ENCODE results near the gene CES4A.
A peak's percentile ranks its signal among the peaks of the same experiment; 100 is the strongest.

CES4A gene

DNA sequence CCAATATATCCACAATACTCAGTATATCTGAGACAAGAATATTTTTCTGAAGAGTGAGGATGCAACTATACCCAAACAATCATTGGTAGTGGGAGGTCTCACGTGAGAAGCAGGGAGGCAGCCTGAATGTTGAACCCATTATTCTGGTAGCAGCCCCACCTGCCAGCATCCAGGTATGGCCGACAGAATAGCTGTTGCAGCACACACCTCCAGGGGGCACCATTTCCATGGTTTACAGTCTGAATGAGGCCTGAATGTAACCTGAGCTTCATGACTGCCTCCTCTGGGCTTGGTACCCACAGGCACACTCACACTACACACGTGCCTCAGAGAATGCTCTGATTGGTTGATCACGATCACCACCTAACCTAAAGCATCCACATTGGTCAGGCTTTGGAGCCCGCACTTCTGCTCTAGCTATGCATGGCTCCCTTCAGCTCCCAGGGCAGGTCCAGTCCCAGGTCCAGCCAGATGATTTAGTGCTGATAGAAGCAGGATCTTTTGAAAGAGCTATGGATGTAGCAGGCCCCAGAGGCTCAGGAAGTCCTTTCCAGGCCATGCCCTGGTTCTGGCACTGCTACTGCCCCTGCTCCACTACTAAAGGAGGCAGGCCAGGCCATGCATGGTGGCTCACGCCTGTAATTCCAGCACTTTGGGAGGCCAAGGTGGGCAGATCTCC, 29.6 kb downstream of the CES4A start:
- peak; percentile 62 to 72 for DNase-seq (ENCODE audit: low read depth in 1 of 2, low spot score in 1 of 2)

DNA sequence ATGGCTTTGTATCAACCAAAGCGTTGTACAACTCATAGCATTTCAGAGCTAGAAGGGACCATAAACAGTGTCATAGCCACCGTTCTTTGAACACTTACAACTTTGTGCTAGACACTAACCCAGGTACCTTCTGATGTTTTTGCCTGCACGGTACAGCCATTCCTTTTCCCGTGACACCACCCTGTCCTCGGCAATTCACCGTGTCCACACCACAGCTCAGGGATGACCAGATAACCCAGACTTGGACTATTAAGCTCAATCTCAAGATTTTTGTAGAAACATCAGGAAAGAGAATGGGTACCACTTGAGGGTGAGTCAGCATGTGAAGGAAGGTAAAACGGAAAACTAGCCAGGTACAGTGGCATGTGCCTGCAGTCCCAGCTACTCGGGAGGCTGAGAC, 30.8 kb downstream of the CES4A start:
- DNase-seq (ENCODE audit: low read depth in 1 of 2, low spot score in 1 of 2): no peak

DNA sequence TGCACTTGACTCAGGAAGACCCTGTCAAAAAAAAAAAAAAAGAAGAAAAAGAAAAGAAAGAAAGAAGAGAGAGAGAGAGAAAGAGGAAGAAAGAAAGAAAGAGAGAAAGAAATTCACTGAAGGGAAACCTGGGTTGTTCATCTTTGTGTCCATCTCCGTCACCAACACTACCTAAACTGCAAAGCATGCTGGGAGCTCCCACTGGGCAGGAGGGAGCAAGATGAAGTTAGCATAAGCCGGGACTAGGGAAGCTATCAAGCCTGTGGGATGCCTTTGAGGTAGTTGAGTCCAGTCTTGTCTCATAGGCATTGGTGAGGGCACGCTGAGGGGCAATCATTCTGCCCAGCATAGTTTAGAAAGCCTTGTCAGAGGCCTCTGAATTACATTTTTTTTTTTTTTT, 32.9 kb downstream of the CES4A start:
- no peak for DNase-seq (ENCODE audit: low read depth in 1 of 2, low spot score in 1 of 2)

DNA sequence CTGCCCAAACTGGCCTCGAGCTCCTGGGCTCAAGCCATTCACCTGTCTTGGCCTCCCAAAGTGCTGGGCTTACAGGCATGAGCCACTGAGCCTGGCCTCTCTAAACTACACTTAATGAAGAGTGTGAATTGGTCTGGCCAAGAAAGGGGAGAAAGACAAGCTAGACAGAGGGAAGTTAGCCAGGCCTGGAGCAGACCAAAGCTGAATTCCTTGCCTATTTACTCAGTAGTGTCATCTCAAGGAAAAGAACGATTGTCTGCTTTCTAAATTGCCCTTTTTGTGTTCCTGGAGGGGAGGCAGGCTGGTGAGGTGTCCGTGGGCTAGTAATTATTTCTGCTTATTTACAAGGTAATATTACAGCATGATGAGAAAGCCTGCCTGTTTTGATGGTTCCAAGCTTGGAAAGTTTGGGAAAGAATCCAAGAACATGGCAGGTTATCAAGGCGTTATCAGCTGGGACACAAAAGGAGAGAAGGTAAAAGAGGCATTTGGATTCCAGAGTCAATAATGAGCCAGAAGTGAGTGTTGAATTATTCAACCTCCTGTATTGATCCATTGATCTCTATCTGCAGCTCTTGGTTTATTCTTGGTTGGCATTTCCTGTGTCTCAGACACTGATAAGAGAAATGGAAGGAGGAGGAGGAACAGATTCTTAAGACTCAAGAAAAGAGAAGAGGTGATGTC, 34.3 kb downstream of the CES4A start:
- no peak for DNase-seq (ENCODE audit: low read depth in 1 of 2, low spot score in 1 of 2)

DNA sequence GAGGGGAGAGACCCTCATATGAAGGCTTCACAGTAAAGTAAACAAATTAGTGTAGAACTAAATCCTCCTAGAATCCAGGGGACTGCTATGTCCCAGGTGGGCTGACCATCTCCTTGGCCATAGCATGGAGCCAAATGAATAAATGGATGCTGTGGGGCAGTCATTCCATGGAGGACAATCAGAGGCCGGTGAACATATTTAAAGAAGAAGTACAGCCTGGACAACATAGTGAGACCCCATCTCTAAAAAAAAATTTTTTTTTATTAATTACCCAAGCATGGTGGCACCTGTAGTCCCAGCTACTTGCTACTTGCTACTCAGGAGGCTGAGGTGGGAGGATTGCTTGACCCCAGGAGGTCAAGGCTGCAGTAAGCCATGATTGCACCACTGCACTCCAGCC, 35.3 kb downstream of the CES4A start:
- no peak for DNase-seq (ENCODE audit: low read depth in 1 of 2, low spot score in 1 of 2)

DNA sequence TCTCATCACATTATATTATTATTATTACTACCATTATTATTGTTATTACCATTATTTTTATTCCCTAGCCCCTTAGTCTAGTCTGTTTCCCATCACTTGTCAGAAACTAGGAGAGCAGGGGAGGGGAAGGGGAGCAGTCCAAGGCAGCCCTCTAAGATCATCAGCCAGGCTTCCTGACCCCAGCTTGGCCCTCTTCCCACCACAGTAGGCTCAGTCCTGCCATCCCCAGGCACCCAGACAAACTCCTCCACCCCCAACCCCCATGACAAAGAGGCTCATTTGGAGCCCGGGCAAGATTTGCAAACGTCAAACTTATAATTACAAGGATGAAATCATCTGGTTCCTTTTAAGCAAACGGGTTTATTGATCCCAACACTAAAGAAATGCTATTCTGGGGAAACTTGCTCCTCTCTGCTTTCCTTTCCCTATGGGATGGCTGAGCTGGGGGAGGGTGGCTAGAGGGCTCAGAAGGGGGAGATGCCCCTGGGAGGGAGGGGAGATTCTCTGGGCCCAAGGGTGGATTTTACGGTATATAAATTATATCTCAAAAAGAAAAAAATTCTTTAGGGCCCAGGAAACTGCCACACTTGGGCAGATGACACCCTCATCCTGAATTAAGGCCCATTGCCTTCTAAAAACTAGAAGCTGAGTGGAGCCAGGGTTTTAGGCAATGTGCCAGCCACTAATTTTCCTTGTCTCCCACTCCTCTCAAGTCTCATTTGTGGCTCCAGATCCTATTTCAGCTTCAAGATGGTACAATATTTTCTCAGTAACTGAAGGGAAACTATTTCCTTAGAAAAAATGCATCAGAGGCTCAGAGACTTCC, 36.2 kb downstream of the CES4A start:
- no peak for DNase-seq (ENCODE audit: low read depth in 1 of 2, low spot score in 1 of 2)

DNA sequence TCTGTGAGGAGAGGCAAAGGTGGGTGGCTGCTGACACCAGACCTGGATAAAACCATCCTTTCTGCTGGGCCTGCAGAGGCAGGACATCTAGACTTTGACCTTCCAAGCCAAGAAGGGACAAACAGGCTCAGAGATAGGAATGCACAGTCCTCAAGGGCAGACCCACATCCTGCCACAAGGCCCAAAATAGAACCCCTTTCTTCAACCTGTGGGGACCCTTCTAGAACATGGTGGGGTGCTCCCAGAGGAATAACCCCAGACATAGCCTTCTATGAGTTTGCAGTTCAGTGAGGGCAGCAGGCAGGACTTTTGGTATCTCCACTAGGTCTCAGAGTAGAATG, 36.8 kb downstream of the CES4A start:
- no peak for DNase-seq (ENCODE audit: low read depth in 1 of 2, low spot score in 1 of 2)

DNA sequence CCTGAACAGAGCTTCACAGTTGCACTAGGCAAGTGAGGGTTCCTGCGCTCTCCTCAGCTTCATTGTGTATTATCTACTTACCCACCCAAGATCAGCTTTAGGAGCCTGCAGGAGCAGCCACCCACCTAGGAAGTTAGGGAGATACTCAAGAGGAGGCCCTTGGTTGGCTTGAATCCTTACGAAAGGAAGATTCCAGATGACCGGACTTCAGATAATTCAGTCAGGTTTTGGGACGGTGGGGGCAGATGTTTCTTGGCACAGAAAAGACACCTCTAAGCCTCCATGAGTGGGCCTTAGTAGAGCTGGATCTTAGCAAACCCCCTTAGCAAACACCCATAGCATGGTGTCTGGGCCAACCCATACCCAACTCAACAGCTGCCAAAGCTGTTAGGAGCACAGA, 38.2 kb downstream of the CES4A start:
- DNase-seq (ENCODE audit: low read depth in 1 of 2, low spot score in 1 of 2): no peak

DNA sequence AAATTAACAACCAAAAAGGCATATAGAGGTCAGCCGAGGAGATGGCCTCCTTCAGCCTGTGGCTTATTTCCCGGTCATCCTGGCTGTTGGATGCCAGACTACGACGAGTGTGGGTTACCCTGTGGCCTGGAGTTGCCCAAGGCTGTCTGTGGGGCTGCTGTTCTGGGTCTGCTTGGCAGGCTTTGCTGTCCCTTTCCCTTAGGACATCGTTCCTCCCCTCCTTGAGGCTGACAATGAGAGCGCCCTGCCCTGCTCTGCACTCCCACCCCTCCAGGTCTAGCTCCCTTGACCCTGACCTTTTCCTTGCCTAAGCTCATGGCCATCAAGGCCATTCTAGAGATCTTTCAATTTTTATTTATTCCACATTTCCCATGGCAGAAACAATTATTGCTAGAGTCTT, 38.7 kb downstream of the CES4A start:
- no peak for DNase-seq (ENCODE audit: low read depth in 1 of 2, low spot score in 1 of 2)

DNA sequence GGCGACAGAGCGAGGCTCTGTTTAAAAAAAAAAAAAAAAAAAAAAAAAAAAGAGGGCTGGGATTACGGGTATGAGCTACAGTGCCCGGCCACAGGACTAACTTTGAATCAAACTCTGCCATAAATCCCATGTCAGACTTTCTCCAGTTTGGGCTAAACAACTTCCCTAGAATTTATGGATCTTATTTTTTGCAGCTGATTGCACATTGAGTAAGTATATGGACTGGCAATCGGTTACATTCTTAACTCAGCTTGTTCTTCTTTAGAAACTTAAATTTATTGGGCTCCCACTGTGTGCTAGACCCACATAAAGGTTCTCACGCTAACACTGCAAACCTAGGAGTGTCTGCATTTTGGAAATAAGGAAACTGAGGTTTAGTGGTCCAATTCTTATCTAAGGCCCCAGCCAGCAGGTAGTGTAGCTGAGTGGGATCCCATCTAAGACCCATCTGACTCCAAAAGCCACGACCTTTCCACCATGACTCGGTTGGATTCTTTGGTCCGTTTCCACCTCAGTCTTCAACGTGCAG, 39.8 kb downstream of the CES4A start:
- DNase-seq (ENCODE audit: low read depth in 1 of 2, low spot score in 1 of 2): no peak

DNA sequence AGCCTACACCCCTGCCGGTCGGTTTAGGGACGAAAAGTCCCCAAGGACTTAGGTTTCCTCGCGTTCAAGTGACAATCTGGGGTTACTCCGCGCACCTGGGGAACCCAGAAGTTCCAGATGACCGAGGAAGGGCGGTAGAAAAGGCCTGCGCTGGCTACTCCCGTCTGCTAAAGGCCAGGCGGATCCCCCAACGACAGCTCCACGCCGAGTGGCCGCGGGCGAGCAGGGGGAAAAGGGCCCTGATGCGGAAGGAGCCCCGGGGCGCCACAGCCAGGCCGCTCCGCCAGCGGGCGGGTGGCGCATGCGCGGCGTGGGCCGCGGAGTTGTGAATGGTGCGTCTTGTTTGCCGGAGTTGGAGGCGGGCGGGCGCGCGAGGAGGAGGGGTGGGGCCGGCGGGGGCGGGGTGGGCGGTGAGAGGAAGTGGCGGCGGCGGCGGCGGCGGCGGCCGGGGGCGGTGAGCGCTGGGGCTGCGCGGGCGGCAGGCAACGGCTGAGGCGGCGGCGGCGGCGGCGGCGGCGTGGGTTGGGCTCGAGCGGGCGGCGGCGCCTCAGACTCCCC, 40.4 kb downstream of the CES4A start, which contains the start of gene CBFB:
CBFB (plus strand) TSS at position 454 of the 558 bp plus-strand sequence. CDS start 259 bp downstream, outside the sequence.
- DNase-seq (ENCODE audit: low read depth in 1 of 2, low spot score in 1 of 2): peak; percentile 89 to 92

DNA sequence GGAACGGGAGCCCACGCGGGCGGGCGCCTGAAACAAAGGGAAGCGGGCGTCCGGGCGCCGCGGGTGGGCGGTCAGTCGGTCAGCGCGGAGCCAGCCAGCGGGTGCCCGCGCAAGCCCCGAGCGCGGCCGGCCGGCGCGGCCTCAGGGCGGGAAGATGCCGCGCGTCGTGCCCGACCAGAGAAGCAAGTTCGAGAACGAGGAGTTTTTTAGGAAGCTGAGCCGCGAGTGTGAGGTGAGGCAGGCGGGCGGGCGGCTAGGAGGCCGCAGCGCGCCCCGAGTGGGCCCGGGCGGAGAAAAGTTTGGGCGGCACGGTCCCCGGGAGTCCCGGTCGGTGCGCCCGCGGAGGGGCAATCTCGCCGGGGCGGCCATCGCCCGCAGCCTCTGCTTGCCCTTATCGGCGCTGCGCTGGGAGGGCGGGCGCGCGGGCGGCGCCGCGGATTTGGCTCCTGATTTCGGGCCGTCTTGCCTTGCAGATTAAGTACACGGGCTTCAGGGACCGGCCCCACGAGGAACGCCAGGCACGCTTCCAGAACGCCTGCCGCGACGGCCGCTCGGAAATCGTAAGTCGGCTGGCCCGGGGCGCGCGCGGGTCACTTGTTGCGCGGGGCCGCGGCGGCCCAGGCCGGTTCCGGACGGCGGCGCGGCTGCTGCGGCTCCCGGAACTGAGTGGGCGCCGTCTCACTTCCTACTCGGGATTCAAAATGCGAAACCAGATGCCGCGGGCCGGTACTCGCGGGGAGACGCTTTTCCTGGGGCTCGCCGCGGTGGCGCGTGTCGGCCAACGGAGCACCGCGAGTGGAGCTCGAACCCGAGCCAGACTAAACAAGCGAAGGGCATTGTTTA, 41.1 kb downstream of the CES4A start:
- DNase-seq (ENCODE audit: low read depth in 1 of 2, low spot score in 1 of 2): peak; percentile 26 to 41

DNA sequence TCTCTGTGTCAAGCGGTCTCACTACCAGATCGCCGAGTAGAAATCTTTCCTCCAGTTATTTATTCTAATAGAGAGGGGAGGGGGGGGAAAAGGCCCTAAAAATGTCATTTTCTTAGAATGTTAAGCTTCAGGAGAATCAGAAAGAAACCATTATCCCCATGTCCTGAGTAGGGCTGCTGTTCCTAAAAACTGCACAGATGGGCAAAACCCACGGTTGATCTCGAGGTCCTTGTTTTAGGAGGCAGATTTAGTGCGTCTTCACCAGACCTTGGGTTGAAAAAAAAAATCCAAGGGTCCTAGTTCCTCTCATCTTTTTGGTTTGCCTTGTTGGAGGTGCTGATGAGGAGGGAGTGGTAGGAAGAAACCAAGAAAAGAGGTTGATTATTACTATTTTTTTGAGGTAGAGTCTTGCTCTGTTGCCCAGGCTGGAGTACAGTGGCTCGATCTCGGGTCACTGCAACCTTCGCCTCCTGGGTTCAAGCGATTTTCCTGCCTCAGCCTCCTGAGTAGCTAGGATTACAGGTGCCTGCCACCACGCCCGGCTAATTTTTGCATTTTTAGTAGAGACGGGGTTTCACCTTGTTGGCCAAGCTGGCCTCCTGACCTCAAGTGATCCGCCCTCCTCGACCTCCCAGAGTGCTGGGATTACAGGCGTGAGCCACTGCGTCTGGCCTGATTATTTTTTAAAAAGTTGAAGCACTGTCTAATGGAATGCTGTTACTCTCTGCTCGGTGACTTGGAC, 42.0 kb downstream of the CES4A start:
- DNase-seq (ENCODE audit: low read depth in 1 of 2, low spot score in 1 of 2): no peak

DNA sequence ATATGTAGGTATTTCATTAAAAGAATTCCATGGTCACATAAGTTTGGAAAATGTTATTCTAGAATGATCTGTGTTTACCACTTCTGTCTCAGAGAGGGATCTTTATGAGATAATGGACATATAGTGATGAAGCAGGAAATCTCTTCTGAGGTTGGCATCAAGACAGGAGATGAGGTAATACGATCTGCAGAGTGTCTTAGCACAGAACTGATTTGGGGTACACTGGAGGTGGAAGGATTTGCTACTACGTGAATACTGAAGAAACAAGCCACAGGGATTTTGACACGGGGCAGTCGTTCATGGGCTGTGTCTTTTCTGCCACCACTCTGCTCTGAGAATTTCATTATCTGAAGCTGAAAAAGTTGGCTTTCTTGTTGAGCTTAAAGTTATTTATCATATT, 46.1 kb downstream of the CES4A start:
- no peak for DNase-seq (ENCODE audit: low read depth in 1 of 2, low spot score in 1 of 2)

DNA sequence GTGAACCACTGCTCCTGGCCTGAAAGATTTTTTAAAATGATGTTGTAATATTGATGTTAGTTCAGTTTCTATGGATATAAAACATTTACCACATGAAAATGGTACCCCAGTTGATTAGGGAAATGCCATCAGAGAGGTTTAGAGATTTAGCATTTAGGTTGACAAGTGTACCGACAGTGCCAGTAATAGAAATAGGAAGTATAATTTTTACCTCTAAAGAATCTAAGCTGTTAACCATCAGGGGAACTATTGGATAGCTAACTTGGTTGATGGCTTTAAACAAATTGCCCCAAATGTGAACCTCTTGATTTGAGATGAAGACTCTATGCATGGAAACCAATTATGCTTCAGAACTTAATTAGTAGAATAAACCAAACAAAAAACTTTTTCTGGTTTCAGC, 47.0 kb downstream of the CES4A start:
- no peak for DNase-seq (ENCODE audit: low read depth in 1 of 2, low spot score in 1 of 2)

DNA sequence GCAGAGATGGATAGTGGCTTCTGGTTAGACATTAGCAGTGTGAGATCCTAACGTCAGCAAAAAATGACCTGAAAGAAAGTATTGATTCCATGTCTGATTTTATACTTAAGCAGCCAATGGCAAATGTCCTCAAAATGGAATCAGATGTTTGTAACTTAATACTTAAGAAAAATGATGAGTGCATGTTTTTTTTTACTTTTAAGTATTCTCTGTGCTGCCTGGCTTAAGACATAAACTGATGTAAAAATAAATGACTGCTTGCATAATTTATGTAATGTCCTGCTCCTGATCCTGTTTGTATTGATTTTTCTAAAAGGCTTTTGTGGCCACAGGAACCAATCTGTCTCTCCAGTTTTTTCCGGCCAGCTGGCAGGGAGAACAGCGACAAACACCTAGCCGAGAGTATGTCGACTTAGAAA, 47.9 kb downstream of the CES4A start:
- no peak for DNase-seq (ENCODE audit: low read depth in 1 of 2, low spot score in 1 of 2)

DNA sequence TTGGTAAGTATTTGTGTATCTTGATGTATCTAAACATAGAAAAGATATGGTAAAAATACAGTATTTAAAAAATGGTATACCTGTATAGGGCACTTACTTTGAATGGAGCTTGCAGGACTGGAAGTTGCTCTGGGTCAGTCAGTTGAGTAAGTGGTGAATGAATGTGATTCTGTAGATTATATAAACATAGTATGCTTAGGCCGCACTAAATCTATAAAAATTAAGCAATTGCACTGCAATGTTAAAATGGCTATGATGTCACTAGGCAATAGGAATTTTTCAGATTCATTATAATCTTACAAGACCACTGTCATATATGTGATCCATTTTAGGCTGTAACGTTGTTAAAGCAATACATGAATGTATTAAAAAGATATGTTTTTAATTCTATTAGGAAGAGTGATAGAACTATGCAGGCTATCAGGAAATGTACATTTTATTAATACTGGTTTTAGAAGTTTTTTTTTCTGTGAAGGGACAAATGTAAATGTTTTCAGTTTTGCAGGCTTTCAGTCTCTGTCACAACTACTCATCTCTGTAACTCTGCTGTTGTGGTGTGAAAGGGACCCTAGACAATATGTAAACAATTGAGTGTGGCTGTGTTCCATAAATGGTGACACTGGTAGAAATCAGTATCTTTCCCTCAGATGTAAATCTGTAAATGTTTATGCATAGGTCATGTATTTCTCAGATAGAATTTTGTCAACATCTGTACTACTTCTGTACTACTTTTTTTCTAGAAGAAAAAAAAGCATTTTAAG, 51.1 kb downstream of the CES4A start:
- DNase-seq (ENCODE audit: low read depth in 1 of 2, low spot score in 1 of 2): no peak

DNA sequence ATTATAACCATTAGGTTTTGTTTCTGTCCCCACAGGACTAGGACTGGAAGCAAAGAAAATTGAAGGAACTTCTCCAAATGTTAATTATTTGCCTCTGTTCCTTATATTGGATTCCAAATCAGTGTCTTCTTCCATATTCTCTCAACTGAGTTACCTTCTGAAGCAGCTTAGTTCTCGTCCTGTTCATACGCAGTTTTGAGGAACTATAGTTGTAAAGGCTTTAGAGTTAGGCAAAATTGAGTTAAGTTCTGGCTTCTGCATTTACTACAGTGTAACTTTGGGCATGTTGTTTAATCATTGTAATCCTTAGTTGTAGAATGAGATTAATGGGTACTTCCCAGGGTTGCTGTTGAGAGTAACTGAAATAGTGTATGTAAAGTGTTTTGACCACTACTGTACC, 51.8 kb downstream of the CES4A start:
- DNase-seq (ENCODE audit: low read depth in 1 of 2, low spot score in 1 of 2): no peak

DNA sequence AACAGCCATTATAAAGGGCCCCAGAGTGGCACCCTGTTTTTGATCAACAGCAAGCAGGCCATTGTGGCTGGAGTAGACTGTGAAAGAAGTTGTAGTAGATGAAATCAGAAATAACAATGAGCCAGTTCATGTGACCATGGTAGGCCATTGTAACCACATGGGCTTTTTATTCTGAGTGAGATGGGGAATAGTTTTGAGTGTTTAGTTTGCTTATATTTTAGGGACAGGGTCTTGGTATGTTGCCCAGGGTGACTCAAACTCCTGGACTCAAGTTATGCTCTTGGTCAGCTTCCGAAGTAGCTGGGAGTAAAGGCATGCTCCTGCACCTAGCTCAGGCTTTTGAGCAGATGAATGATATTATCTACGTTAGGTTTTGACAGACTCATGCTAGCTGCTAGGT, 52.5 kb downstream of the CES4A start:
- DNase-seq (ENCODE audit: low read depth in 1 of 2, low spot score in 1 of 2): no peak
